ENCODE measurements around the gene OPALIN. TPM values are rescaled to one million over a fixed set of nuclear protein-coding genes. Genes with fewer than 3 reads are reported as not detected.

The OPALIN gene
- total and polyA plus RNA-seq, 9 donors = not detected

GRCh38 chr10:96341219-96342182 is 17.3 kb downstream of the OPALIN start:
- H3K36me3 ChIP-seq (ENCODE audit: control insufficient read depth, insufficient read depth, low read length) = no peaks in the 10 kb centered on the region
- 29% methylated on average over 1 of the region's 5 CpGs for WGBS (ENCODE audit: insufficient coverage)
- no peaks in the 10 kb centered on the region for H3K27me3 ChIP-seq (ENCODE audit: control insufficient read depth, insufficient read depth, low read length)
- no peak overlapping the region for H3K27ac ChIP-seq (ENCODE audit: low read length)
- no peaks in the 10 kb centered on the region for H3K4me1 ChIP-seq (ENCODE audit: control insufficient read depth, insufficient read depth, low read length)
- peaks cover 7% of the 10 kb centered on the region for H3K9me3 ChIP-seq (replicated peaks; ENCODE audit: control insufficient read depth, low read depth, low read length)
- DNase-seq = no peak
- H3K4me3 ChIP-seq (ENCODE audit: low read length) = no peak overlapping the region

GRCh38 chr10:96339956-96340904 is 18.6 kb downstream of the OPALIN start:
- H3K27ac ChIP-seq (ENCODE audit: low read length) = no peak overlapping the region
- no peaks in the 10 kb centered on the region for H3K36me3 ChIP-seq (ENCODE audit: control insufficient read depth, insufficient read depth, low read length)
- H3K9me3 ChIP-seq (replicated peaks; ENCODE audit: control insufficient read depth, low read depth, low read length) = no peaks in the 10 kb centered on the region
- no peak overlapping the region for H3K4me3 ChIP-seq (ENCODE audit: low read length)
- H3K27me3 ChIP-seq (ENCODE audit: control insufficient read depth, insufficient read depth, low read length) = no peaks in the 10 kb centered on the region
- 83% methylated on average over 1 of the region's 7 CpGs for WGBS (ENCODE audit: insufficient coverage)
- no peaks in the 10 kb centered on the region for H3K4me1 ChIP-seq (ENCODE audit: control insufficient read depth, insufficient read depth, low read length)
- peak; percentile 52 for DNase-seq

DNA sequence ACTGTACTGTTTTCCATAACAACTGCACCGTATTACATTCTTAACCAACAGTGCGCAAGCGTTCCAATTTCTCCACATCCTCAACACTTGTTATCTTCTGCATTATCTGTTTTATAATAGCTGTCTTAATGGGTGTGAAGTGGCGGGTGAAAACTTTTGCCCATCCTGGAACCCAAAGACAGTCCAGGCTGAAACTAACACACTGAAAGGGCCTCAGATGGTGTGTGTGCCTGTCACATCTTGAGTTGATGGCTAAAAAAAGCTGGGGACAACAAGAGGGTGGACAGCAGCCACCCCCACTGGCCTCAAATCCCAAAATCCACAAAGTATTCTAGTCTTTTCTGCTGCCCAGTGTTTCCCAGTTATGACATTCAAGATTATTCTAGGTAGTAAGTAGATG is 19.4 kb downstream of the OPALIN start:
- no CpG with 5 or more reads among the region's 4 CpGs for WGBS (ENCODE audit: insufficient coverage)
- H3K4me3 ChIP-seq (ENCODE audit: low read length) = no peak overlapping the region
- H3K27me3 ChIP-seq (ENCODE audit: control insufficient read depth, insufficient read depth, low read length) = no peaks in the 10 kb centered on the region
- no peak overlapping the region for H3K27ac ChIP-seq (ENCODE audit: low read length)
- DNase-seq = no peak
- H3K4me1 ChIP-seq (ENCODE audit: control insufficient read depth, insufficient read depth, low read length) = no peaks in the 10 kb centered on the region
- H3K9me3 ChIP-seq (replicated peaks; ENCODE audit: control insufficient read depth, low read depth, low read length) = no peaks in the 10 kb centered on the region
- H3K36me3 ChIP-seq (ENCODE audit: control insufficient read depth, insufficient read depth, low read length) = no peaks in the 10 kb centered on the region

DNA sequence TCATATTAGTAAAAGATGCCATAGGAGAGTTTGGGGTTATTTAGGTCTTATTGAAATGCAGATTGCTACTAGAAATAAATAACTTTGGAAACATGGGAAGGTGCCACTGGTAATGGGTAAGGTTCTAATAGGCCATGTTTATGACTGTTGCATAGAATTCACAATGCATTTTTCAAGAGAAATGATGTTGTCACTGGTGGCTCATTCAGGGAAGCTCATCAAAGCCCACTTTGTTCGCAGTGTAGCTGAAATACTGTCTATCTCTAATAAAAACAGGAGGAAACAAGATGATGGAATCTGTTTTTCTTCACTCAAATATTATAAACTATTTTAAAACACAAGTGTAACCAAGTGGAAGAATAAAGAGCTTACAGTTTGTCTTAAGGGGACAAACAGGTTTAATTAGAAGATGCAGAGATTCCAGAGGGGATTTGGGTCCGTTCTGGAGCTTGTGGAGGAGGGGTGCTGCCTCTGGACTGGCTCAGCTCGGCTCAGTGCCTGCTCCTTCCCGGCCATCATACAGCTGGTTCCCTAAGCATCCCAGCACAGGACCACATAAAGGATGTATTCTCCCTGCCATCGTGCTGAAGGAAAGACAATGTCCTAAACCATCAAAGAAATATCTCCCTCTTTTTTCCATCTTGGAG is 20.4 kb downstream of the OPALIN start:
- Histone ChIP-seq H3K4me1 (ENCODE audit: control insufficient read depth, insufficient read depth, low read length) (no peaks in the 10 kb centered on the region), H3K9me3 (replicated peaks; ENCODE audit: control insufficient read depth, low read depth, low read length) (no peaks in the 10 kb centered on the region), H3K36me3 (ENCODE audit: control insufficient read depth, insufficient read depth, low read length) (no peaks in the 10 kb centered on the region), H3K4me3 (ENCODE audit: low read length) (no peak overlapping the region), H3K27me3 (ENCODE audit: control insufficient read depth, insufficient read depth, low read length) (peaks cover 2% of the 10 kb centered on the region), H3K27ac (ENCODE audit: low read length) (no peak overlapping the region)
- 17% methylated on average over 1 of the region's 5 CpGs for WGBS (ENCODE audit: insufficient coverage)
- DNase-seq = no peak

DNA sequence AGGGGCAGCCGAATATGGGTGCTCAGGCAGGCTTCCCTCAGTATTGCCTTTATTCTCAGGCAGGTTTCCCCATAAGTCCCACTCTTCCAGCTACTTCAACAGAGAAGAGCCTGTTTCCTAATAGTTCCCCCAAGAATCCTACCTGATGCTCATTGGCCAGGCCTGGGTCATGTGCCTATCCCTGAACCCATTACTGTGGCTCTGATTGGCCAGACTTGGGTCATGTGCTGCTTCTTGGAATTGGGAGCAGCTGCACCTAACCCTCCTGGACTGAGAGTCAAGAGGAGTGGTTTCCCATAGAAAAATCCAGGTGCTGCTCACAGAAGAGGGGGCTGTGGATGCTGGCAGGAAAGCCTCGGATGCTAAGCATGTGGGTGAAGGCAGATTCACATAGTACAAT is 21.7 kb downstream of the OPALIN start:
- WGBS (ENCODE audit: insufficient coverage) = no CpG with 5 or more reads among the region's 2 CpGs

GRCh38 chr10:96334616-96335526 is 23.9 kb downstream of the OPALIN start:
- H3K27ac ChIP-seq (ENCODE audit: low read length) = no peak overlapping the region
- WGBS (ENCODE audit: insufficient coverage) = 20% methylated on average over 3 of the region's 5 CpGs
- peak; percentile 26 for DNase-seq
- H3K27me3 ChIP-seq (ENCODE audit: control insufficient read depth, insufficient read depth, low read length) = peaks cover 2% of the 10 kb centered on the region
- H3K4me1 ChIP-seq (ENCODE audit: control insufficient read depth, insufficient read depth, low read length) = no peaks in the 10 kb centered on the region
- H3K9me3 ChIP-seq (replicated peaks; ENCODE audit: control insufficient read depth, low read depth, low read length) = no peaks in the 10 kb centered on the region
- H3K4me3 ChIP-seq (ENCODE audit: low read length) = no peak overlapping the region
- no peaks in the 10 kb centered on the region for H3K36me3 ChIP-seq (ENCODE audit: control insufficient read depth, insufficient read depth, low read length)

More for the DNA sequence above, 21.7 kb downstream of the OPALIN start:
- H3K27ac ChIP-seq (ENCODE audit: low read length) = no peak overlapping the region
- H3K27me3 ChIP-seq (ENCODE audit: control insufficient read depth, insufficient read depth, low read length) = peaks cover 2% of the 10 kb centered on the region
- no peak overlapping the region for H3K4me3 ChIP-seq (ENCODE audit: low read length)
- DNase-seq = no peak
- H3K9me3 ChIP-seq (replicated peaks; ENCODE audit: control insufficient read depth, low read depth, low read length) = no peaks in the 10 kb centered on the region
- H3K36me3 ChIP-seq (ENCODE audit: control insufficient read depth, insufficient read depth, low read length) = no peaks in the 10 kb centered on the region
- no peaks in the 10 kb centered on the region for H3K4me1 ChIP-seq (ENCODE audit: control insufficient read depth, insufficient read depth, low read length)

DNA sequence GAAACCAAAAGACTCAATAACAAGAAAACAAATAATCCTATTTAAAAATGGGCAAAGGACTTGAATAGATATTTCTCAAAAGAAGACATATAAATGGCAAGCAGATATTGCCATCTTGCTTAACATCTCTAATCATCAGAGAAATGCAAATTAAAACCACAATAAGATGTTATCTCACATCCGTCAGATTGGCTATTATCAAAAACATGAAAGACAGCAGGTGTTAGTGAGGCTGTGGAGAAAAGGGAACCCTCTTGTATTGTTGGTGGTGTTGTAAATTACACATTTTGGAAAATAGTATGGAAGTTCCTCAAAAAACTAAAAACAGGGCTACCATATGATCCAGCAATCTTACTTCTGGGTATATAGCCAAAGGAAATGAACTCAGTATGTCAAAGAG is 25.7 kb downstream of the OPALIN start:
- DNase-seq = no peak
- no peak overlapping the region for H3K4me3 ChIP-seq (ENCODE audit: low read length)
- no peaks in the 10 kb centered on the region for H3K9me3 ChIP-seq (replicated peaks; ENCODE audit: control insufficient read depth, low read depth, low read length)
- no peak overlapping the region for H3K27ac ChIP-seq (ENCODE audit: low read length)
- no peaks in the 10 kb centered on the region for H3K36me3 ChIP-seq (ENCODE audit: control insufficient read depth, insufficient read depth, low read length)
- H3K27me3 ChIP-seq (ENCODE audit: control insufficient read depth, insufficient read depth, low read length) = peaks cover 7% of the 10 kb centered on the region
- H3K4me1 ChIP-seq (ENCODE audit: control insufficient read depth, insufficient read depth, low read length) = no peaks in the 10 kb centered on the region
- no CpG with 5 or more reads among the region's 1 CpG for WGBS (ENCODE audit: insufficient coverage)

- 75% methylated on average over 6 of the region's 7 CpGs for WGBS (ENCODE audit: insufficient coverage)
Measured at GRCh38 chr10:96327462-96327861, 31.3 kb downstream of the OPALIN start.

DNA sequence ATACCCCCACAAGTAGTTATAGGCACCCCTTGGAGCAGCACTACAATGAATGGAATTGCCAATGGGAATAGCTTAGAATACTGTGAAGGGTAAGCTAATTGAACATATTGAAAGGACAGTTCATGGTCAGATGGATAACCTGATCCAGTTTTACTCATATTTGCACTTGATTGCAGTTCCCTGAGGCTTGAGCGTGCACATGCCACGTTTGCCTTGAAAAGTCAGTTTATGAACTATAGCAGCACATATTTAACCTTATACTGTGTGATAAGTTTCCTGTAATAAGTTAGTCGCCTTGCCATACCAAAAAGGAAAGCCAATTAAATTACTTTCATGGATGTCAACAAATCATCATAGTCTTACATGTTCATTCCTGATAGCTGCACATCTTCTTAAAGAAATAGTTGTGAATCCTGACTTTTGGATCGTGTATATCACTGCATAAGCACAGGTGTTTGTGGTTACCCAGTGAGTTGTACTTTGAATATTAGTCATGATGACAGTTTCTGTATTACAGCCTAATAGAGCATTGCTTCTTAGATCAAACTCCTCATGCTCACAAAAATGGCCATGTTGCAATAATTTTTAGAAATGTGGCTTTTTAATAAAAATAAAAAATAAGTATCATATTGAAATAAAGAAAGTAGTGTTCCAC is 33.0 kb downstream of the OPALIN start:
- peaks cover 13% of the 10 kb centered on the region for H3K27me3 ChIP-seq (ENCODE audit: control insufficient read depth, insufficient read depth, low read length)
- no peak overlapping the region for H3K4me3 ChIP-seq (ENCODE audit: low read length)
- H3K9me3 ChIP-seq (replicated peaks; ENCODE audit: control insufficient read depth, low read depth, low read length) = no peaks in the 10 kb centered on the region

More at GRCh38 chr10:96327462-96327861, 31.3 kb downstream of the OPALIN start:
- Histone ChIP-seq H3K36me3 (ENCODE audit: control insufficient read depth, insufficient read depth, low read length) (no peaks in the 10 kb centered on the region), H3K4me1 (ENCODE audit: control insufficient read depth, insufficient read depth, low read length) (no peaks in the 10 kb centered on the region), H3K9me3 (replicated peaks; ENCODE audit: control insufficient read depth, low read depth, low read length) (no peaks in the 10 kb centered on the region), H3K4me3 (ENCODE audit: low read length) (no peak overlapping the region), H3K27ac (ENCODE audit: low read length) (no peak overlapping the region), H3K27me3 (ENCODE audit: control insufficient read depth, insufficient read depth, low read length) (peaks cover 11% of the 10 kb centered on the region)
- no peak for DNase-seq

More for the DNA sequence above, 33.0 kb downstream of the OPALIN start:
- H3K36me3 ChIP-seq (ENCODE audit: control insufficient read depth, insufficient read depth, low read length) = no peaks in the 10 kb centered on the region
- DNase-seq = no peak
- no peak overlapping the region for H3K27ac ChIP-seq (ENCODE audit: low read length)
- WGBS (ENCODE audit: insufficient coverage) = no CpG with 5 or more reads among the region's 4 CpGs
- H3K4me1 ChIP-seq (ENCODE audit: control insufficient read depth, insufficient read depth, low read length) = no peaks in the 10 kb centered on the region

Data from muscle of leg (tissue), 11 donors.